ENCODE measurements around the gene CCDC88B. TPM values are rescaled to one million over a fixed set of nuclear protein-coding genes. Genes with fewer than 3 reads are reported as not detected.
"Not testable (repeated sequence)": the region's sequence is repeated elsewhere in the genome, so short reads cannot be mapped to it uniquely, and the experiment has no call there.

Gene CCDC88B
- total and polyA plus RNA-seq, 7 donors, result 1.4 to 3.6 (median 2.6) TPM

DNA sequence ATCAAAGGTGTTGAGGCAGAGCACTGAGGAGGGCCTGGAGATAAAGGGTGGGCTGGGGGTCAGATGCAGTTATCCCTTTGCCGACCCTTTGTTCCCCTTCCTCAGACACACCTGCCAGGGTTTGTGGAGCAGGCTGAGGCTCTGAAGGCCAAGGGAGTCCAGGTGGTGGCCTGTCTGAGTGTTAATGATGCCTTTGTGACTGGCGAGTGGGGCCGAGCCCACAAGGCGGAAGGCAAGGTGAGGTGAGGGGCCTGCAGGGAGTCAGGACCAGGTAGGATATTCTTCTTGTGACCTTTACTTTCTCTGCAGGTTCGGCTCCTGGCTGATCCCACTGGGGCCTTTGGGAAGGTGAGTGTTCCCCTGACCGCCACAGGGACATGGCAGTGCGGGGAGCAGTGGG is 19.4 kb upstream of the CCDC88B start:
- Histone ChIP-seq H3K27ac (no peak overlapping the region), H3K36me3 (ENCODE audit: insufficient read depth in 1 of 2, low read depth in 1 of 2) (peaks cover 4 to 28% of the 10 kb centered on the region in 2 donors), H3K9me3 (no peaks in the 10 kb centered on the region), H3K4me3 (no peak overlapping the region), H3K27me3 (ENCODE audit: insufficient read depth in 3 of 3, low read length in 2 of 3) (no peaks in the 10 kb centered on the region), H3K4me1 (peaks cover 7% of the 10 kb centered on the region)
- intact Hi-C loops (cut with DNase I), result loop anchor here in 1 of 2 donors (5.0 kb wide), 1 partner anchor 37 kb away; the partner anchor contains the start of gene RPS6KA4
- ATAC-seq (no peak), DNase-seq (no peak)
- WGBS, 3 donors, result 91 to 93% (median 91%) methylated on average over 7 of the region's 7 CpGs
- TF ChIP-seq, protein P1, sequence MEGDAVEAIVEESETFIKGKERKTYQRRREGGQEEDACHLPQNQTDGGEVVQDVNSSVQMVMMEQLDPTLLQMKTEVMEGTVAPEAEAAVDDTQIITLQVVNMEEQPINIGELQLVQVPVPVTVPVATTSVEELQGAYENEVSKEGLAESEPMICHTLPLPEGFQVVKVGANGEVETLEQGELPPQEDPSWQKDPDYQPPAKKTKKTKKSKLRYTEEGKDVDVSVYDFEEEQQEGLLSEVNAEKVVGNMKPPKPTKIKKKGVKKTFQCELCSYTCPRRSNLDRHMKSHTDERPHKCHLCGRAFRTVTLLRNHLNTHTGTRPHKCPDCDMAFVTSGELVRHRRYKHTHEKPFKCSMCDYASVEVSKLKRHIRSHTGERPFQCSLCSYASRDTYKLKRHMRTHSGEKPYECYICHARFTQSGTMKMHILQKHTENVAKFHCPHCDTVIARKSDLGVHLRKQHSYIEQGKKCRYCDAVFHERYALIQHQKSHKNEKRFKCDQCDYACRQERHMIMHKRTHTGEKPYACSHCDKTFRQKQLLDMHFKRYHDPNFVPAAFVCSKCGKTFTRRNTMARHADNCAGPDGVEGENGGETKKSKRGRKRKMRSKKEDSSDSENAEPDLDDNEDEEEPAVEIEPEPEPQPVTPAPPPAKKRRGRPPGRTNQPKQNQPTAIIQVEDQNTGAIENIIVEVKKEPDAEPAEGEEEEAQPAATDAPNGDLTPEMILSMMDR (IDR thresholded peaks at IDR 0.05), result no peak

DNA sequence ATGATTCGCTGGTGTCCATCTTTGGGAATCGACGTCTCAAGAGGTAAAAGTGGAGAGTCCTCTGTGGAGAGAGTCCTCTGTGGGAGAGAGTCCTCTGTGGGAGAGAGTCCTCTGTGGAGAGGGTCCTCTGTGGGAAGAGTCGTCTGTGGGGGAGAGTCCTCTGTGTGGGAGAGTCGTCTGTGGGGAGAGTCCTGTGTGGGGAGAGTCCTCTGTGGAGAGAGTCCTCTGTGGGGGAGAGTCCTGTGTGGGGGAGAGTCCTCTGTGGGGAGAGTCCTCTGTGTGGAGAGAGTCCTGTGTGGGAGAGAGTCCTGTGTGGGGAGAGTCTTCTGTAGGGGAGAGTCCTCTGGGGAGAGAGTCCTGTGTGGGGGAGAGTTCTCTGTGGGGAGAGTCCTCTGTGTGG is 19.0 kb upstream of the CCDC88B start:
- TF ChIP-seq, protein P1 (IDR thresholded peaks at IDR 0.05), result no peak
- no peak overlapping the region for H3K4me3 ChIP-seq
- 79 to 96% (median 86%) methylated on average over 5 of the region's 5 CpGs for WGBS, 3 donors
- H3K27ac ChIP-seq, result no peak overlapping the region
- no peak for ATAC-seq
- intact Hi-C loops (cut with DNase I), result loop anchor here in 1 of 2 donors (5.0 kb wide), 1 partner anchor 36 kb away; the partner anchor contains the start of gene RPS6KA4
- H3K4me1 ChIP-seq, result peaks cover 7% of the 10 kb centered on the region
- H3K9me3 ChIP-seq, result no peaks in the 10 kb centered on the region
- no peaks in the 10 kb centered on the region for H3K27me3 ChIP-seq (ENCODE audit: insufficient read depth in 3 of 3, low read length in 2 of 3)
- peaks cover 4 to 23% of the 10 kb centered on the region in 2 donors for H3K36me3 ChIP-seq (ENCODE audit: insufficient read depth in 1 of 2, low read depth in 1 of 2)
- DNase-seq, result no peak

DNA sequence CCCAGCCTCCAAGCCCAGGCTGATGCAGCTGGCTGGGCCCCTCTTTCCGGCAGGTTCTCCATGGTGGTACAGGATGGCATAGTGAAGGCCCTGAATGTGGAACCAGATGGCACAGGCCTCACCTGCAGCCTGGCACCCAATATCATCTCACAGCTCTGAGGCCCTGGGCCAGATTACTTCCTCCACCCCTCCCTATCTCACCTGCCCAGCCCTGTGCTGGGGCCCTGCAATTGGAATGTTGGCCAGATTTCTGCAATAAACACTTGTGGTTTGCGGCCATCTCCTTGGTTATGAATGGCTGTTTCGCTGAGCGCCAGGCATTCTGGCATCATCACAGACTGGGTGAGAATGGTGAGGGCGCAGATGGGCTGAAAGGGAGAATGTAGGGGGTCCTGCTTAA is 18.5 kb upstream of the CCDC88B start:
- ATAC-seq (no peak), DNase-seq (no peak)
- H3K27me3 ChIP-seq (ENCODE audit: insufficient read depth in 3 of 3, low read length in 2 of 3), result no peaks in the 10 kb centered on the region
- intact Hi-C loops (cut with DNase I), result loop anchor here in 1 of 2 donors (5.0 kb wide), 1 partner anchor 36 kb away; the partner anchor contains the start of gene RPS6KA4
- no peak overlapping the region for H3K4me3 ChIP-seq
- TF ChIP-seq, protein P1 (IDR thresholded peaks at IDR 0.05), result no peak
- 85 to 95% (median 91%) methylated on average over 5 of the region's 5 CpGs for WGBS, 3 donors
- H3K27ac ChIP-seq, result no peak overlapping the region
- no peaks in the 10 kb centered on the region for H3K9me3 ChIP-seq
- H3K4me1 ChIP-seq, result peaks cover 4% of the 10 kb centered on the region
- peaks cover 4 to 19% of the 10 kb centered on the region in 2 donors for H3K36me3 ChIP-seq (ENCODE audit: insufficient read depth in 1 of 2, low read depth in 1 of 2)

DNA sequence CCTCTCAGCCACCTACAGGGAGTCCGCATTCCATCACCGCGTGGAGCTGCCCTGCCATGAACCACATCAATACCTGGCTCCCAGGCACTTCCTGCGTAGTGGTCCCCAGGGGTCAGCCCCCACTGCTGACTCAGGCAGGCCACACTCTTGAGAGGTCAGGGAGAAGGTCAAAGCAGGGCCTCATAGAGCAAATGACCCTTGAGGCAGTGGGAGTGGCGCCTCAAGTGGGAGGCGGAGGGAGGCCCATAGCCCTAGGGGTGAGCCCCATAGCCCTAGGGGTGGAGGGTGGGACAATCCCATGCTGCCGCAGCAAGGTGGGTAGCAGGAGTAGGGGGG is 17.1 kb upstream of the CCDC88B start:
- 81 to 87% (median 81%) methylated on average over 7 of the region's 7 CpGs for WGBS, 3 donors
- H3K9me3 ChIP-seq, result no peaks in the 10 kb centered on the region
- peaks cover 4 to 19% of the 10 kb centered on the region in 2 donors for H3K36me3 ChIP-seq (ENCODE audit: insufficient read depth in 1 of 2, low read depth in 1 of 2)
- no peak for ATAC-seq
- intact Hi-C loops (cut with DNase I), result loop anchor here in 1 of 2 donors (5.0 kb wide), 1 partner anchor 34 kb away; the partner anchor contains the start of gene RPS6KA4
- no peak overlapping the region for H3K4me3 ChIP-seq
- TF ChIP-seq, protein P1 (IDR thresholded peaks at IDR 0.05), result no peak
- no peaks in the 10 kb centered on the region for H3K4me1 ChIP-seq
- no peak overlapping the region for H3K27ac ChIP-seq
- H3K27me3 ChIP-seq (ENCODE audit: insufficient read depth in 3 of 3, low read length in 2 of 3), result no peaks in the 10 kb centered on the region
- no peak for DNase-seq

DNA sequence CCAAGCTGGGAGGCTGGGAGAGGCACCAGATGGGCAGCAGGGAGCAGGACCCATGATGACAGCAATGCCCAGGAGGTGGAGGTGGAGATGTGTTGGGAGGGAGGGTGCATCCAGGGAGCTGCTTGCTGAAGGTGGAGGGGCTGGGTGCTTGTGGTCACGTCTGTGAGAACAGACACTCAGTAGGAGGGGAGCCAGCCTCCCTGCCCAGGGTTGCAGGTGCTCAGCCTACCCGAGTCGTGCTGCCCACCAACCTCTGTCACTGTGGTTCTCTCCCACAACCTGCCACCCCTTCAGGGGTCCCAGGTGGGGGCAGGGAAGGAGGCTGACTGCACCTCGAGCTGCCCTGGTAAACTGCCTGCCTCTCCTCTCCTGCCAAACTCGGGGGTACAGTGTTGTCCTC is 16.6 kb upstream of the CCDC88B start:
- peaks cover 4 to 19% of the 10 kb centered on the region in 2 donors for H3K36me3 ChIP-seq (ENCODE audit: insufficient read depth in 1 of 2, low read depth in 1 of 2)
- DNase-seq (no peak), ATAC-seq (no peak)
- no peaks in the 10 kb centered on the region for H3K27me3 ChIP-seq (ENCODE audit: insufficient read depth in 3 of 3, low read length in 2 of 3)
- 70 to 74% (median 74%) methylated on average over 3 to 5 of the region's 5 CpGs for WGBS, 3 donors
- H3K4me1 ChIP-seq, result no peaks in the 10 kb centered on the region
- no peaks in the 10 kb centered on the region for H3K9me3 ChIP-seq
- no peak overlapping the region for H3K4me3 ChIP-seq
- intact Hi-C loops (cut with DNase I), result loop anchor here in 1 of 2 donors (5.0 kb wide), 1 partner anchor 34 kb away; the partner anchor contains the start of gene RPS6KA4
- TF ChIP-seq, protein P1 (IDR thresholded peaks at IDR 0.05), result no peak
- no peak overlapping the region for H3K27ac ChIP-seq

DNA sequence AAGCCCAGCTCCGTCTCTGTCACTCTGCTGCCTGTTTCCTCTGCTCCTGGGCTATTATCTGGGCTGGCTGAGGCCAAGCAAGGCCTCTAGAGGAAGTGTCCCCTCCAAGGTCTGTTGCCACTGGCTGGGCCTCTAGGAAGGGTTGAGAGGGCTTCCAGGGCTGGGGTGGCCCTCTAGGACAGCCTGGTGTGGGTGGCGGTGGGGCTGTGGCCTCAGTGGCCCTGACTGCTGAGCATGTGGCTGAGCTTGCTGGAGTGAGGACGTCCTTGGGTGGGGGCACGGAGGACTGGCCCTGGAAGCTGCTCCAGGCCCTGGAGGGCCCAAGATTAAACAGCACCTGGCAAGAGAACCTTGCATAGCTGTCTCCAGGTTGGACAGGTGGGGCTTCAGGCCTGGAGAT is 16.0 kb upstream of the CCDC88B start:
- DNase-seq; H3K27ac ChIP-seq; ATAC-seq; H3K4me3 ChIP-seq; H3K4me1 ChIP-seq; H3K9me3 ChIP-seq; H3K27me3 ChIP-seq (ENCODE audit: insufficient read depth in 3 of 3, low read length in 2 of 3): not testable (repeated sequence)
- H3K36me3 ChIP-seq (ENCODE audit: insufficient read depth in 1 of 2, low read depth in 1 of 2), result peaks cover 4 to 19% of the 10 kb centered on the region in 2 donors
- WGBS, 3 donors, result 73 to 84% (median 78%) methylated on average over 4 of the region's 4 CpGs
- intact Hi-C loops (cut with DNase I), result loop anchor here in 1 of 2 donors (5.0 kb wide), 1 partner anchor 33 kb away; the partner anchor contains the start of gene RPS6KA4

Data from psoas muscle (tissue), 8 donors.